K562 (cell line): ENCODE measurements around the gene FAM50B. TPM values are rescaled to one million over a fixed set of nuclear protein-coding genes. Genes with fewer than 3 reads are reported as not detected.

Experiments
- ATAC-seq: fragments of 200-7000 bp; cut with Tn5 transposase; 3 replicates; pipeline ENCODE4 v1.9.1; 2020; ENCODE audit warnings: moderate library complexity
- BruUV-seq: library from RNA; stranded (reverse); fragments of 400-500 nt; replicated peaks from 2 replicates; lab custom pipeline; 2021; lab: Mats Ljungman, UMichigan
- CTCF ChIA-PET: fragments of 300-600 bp; formaldehyde crosslinking; extraction: SDS; loops from one replicate; lab custom pipeline; 2021; ENCODE audit warnings: low intra/inter-chr PET ratio; lab: Yijun Ruan, JAX
- POLR2A ChIA-PET: fragments of 300-600, 350-650 bp; sonication (Branson Sonifier 250); formaldehyde crosslinking; extraction: SDS; loops from one replicate; lab custom pipeline; 2021; ENCODE audit warnings: antibody characterized with exemption, inconsistent platforms; lab: Yijun Ruan, JAX
- DNase-seq, 4 experiments: peaks; one replicate each; pipeline versions ENCODE4 v3.0.0 to v3.0.0-alpha.2; 2011 to 2018; ENCODE audit warnings: low spot score in 3 of 4, mixed read lengths in 3 of 4; ENCODE audit errors: extremely low read depth in 1 of 4
- FAIRE-seq: peaks from 2 replicates; lab custom pipeline; 2011; peaks lifted over from hg19 to GRCh38; lab: Jason Lieb, UNC
- H2AFZ ChIP-seq: 2 replicates; pipeline ENCODE4 v1.6.0; 2011; ENCODE audit warnings: low read depth, low read length, control low read depth, inconsistent platforms
- H3K27ac ChIP-seq: fragments of 200-600 bp; 3 replicates; pipeline ENCODE4 v1.8.0; 2011; ENCODE audit warnings: low read depth, mild to moderate bottlenecking, control low read depth, inconsistent platforms, low read length, moderate library complexity, mixed read lengths; ENCODE audit errors: extremely low read depth
- H3K27me3 ChIP-seq, 2 experiments: fragments of 300-600 bp in 1 of 2; 2 replicates in 1 of 2; 3 replicates in 1 of 2; pipeline versions ENCODE4 v1.6.0 to v1.8.0; 2011; ENCODE audit warnings: inconsistent platforms in 2 of 2, low read length in 2 of 2, mild to moderate bottlenecking in 1 of 2, mixed read lengths in 1 of 2, moderate library complexity in 1 of 2; ENCODE audit not compliant: control insufficient read depth in 2 of 2, insufficient read depth in 2 of 2
- H3K36me3 ChIP-seq: fragments of 300-600 bp; 3 replicates; pipeline ENCODE4 v1.8.0; 2011; ENCODE audit warnings: mild to moderate bottlenecking, low read length, inconsistent platforms; ENCODE audit not compliant: control insufficient read depth, insufficient read depth
- H3K4me1 ChIP-seq, 2 experiments: fragments of 200-600 bp in 1 of 2; replicated peaks in 1 of 2; 2 replicates in 1 of 2; 3 replicates in 1 of 2; pipeline versions ENCODE4 v1.5.1 to v1.8.0; 2011; ENCODE audit warnings: inconsistent platforms in 2 of 2, low read length in 2 of 2, mild to moderate bottlenecking in 1 of 2, mixed read lengths in 1 of 2, moderate library complexity in 1 of 2; ENCODE audit not compliant: control insufficient read depth in 2 of 2, insufficient read depth in 2 of 2
- H3K4me2 ChIP-seq: 2 replicates; pipeline ENCODE4 v1.6.1; 2011; ENCODE audit warnings: low read length, control low read depth, inconsistent platforms, mixed read lengths; ENCODE audit not compliant: insufficient read depth
- H3K4me3 ChIP-seq: fragments of 200-600 bp; sonication (generic), shearing (Covaris generic); 2 replicates; pipeline ENCODE4 v1.5.1; 2016; ENCODE audit warnings: control low read depth, inconsistent platforms
- H3K79me2 ChIP-seq: fragments of 200-600 bp; 3 replicates; pipeline ENCODE4 v1.8.0; 2011; ENCODE audit warnings: low read length, inconsistent platforms; ENCODE audit not compliant: control insufficient read depth, insufficient read depth
- H3K9ac ChIP-seq, 2 experiments: 2 replicates each; pipeline versions ENCODE4 v1.6.0 to v1.6.1; 2011; ENCODE audit warnings: low read depth in 2 of 2, low read length in 2 of 2, control low read depth in 1 of 2, inconsistent platforms in 1 of 2, mild to moderate bottlenecking in 1 of 2, mixed read lengths in 1 of 2; ENCODE audit not compliant: insufficient read depth in 1 of 2
- H3K9me1 ChIP-seq: one replicate; pipeline ENCODE4 v1.6.0; 2011; ENCODE audit warnings: inconsistent platforms, mild to moderate bottlenecking, low read length, moderate library complexity; ENCODE audit not compliant: control insufficient read depth, insufficient read depth
- H3K9me3 ChIP-seq: replicated peaks from 2 replicates; pipeline ENCODE4 v1.5.1; 2011; ENCODE audit warnings: low read depth, low read length, inconsistent platforms; ENCODE audit not compliant: control insufficient read depth, insufficient read depth
- H4K20me1 ChIP-seq: replicated peaks from 2 replicates; pipeline ENCODE4 v1.6.1; 2011; ENCODE audit warnings: low read length, inconsistent platforms, mixed read lengths; ENCODE audit not compliant: control insufficient read depth, insufficient read depth
- ATF6 ChIP-seq: sonication (generic); formaldehyde crosslinking; IDR thresholded peaks from 2 replicates; pipeline ENCODE4 v1.4.0; 2020; ENCODE audit warnings: mild to moderate bottlenecking, missing genetic modification reagents
- C11orf30 ChIP-seq: fragments of 450-650 bp; IDR thresholded peaks from 2 replicates; pipeline ENCODE4 v1.6.1; 2016; ENCODE audit warnings: low read depth, mild to moderate bottlenecking
- CBX5 ChIP-seq: IDR thresholded peaks from 2 replicates; pipeline ENCODE4 v1.6.1; 2014; ENCODE audit warnings: low read depth, borderline replicate concordance
- CREB5 ChIP-seq: fragments of 250-450 bp; sonication (Bioruptor Pico); IDR thresholded peaks from 2 replicates; pipeline ENCODE4 v1.5.0; 2020; ENCODE audit warnings: mild to moderate bottlenecking
- FOXK2 ChIP-seq, 2 experiments: fragments of 450-650 bp; IDR thresholded peaks in 1 of 2; conservative IDR thresholded peaks in 1 of 2; 2 replicates each; pipeline ENCODE4 v1.6.1; 2016; ENCODE audit warnings: low read depth in 2 of 2, mild to moderate bottlenecking in 1 of 2
- HMGXB4 ChIP-seq: sonication (generic); formaldehyde crosslinking; IDR thresholded peaks from 2 replicates; pipeline ENCODE4 v1.8.1; 2023; ENCODE audit warnings: mild to moderate bottlenecking, missing genetic modification reagents
- ID3 ChIP-seq, 2 experiments: fragments of 250-450 bp in 1 of 2; fragments of 450-650 bp in 1 of 2; sonication (Bioruptor Pico) in 1 of 2; IDR thresholded peaks; 2 replicates each; pipeline versions ENCODE4 v1.6.1 to v1.8.0; 2016 to 2021; ENCODE audit warnings: mild to moderate bottlenecking in 2 of 2, moderate library complexity in 2 of 2, missing compliant biosample characterization in 1 of 2, missing genetic modification characterization in 1 of 2
- POLR3A ChIP-seq: IDR thresholded peaks from 2 replicates; pipeline ENCODE4 v1.6.1; 2011; ENCODE audit warnings: borderline replicate concordance, mild to moderate bottlenecking, moderate library complexity; ENCODE audit not compliant: insufficient read length, insufficient read depth; ENCODE audit errors: extremely low read depth
- SOX6 ChIP-seq: fragments of 450-650 bp; IDR thresholded peaks from 2 replicates; pipeline ENCODE4 v1.6.1; 2014; ENCODE audit warnings: mild to moderate bottlenecking
- YY1 ChIP-seq, 3 experiments: IDR thresholded peaks; 2 replicates each; pipeline ENCODE4 v1.6.1; 2011; ENCODE audit warnings: low read length in 2 of 3, mild to moderate bottlenecking in 2 of 3, moderate library complexity in 2 of 3, borderline replicate concordance in 1 of 3, control low read depth in 1 of 3, low read depth in 1 of 3; ENCODE audit not compliant: insufficient read depth in 3 of 3, insufficient replicate concordance in 2 of 3, control insufficient read depth in 1 of 3, insufficient read length in 1 of 3; ENCODE audit errors: extremely low read depth in 1 of 3
- ZNF311 ChIP-seq: fragments of 250-450 bp; sonication (Bioruptor Pico); IDR thresholded peaks from 2 replicates; pipeline ENCODE4 v1.4.0; 2020; ENCODE audit warnings: mild to moderate bottlenecking, moderate library complexity
- ZNF512 ChIP-seq: IDR thresholded peaks from 2 replicates; pipeline ENCODE4 v1.6.1; 2016; ENCODE audit warnings: missing genetic modification characterization, missing compliant biosample characterization
- ZNF551 ChIP-seq: fragments of 250-450 bp; sonication (Bioruptor Pico); IDR thresholded peaks from 2 replicates; pipeline ENCODE4 v1.5.0; 2021; ENCODE audit warnings: mild to moderate bottlenecking, moderate library complexity
- ZNF668 ChIP-seq: fragments of 250-450 bp; sonication (Bioruptor Pico); IDR thresholded peaks from 2 replicates; pipeline ENCODE4 v1.8.0; 2022; ENCODE audit warnings: mild to moderate bottlenecking, inconsistent platforms
- WGBS: fragments of 100-300 bp; shearing (Covaris generic); methylation state at CpG from one replicate; pipeline ENCODE4 v1.1.6; 2016; ENCODE audit warnings: low coverage, mixed read lengths; ENCODE audit not compliant: insufficient coverage; ENCODE audit errors: missing lambda C conversion rate; 5-methylcytosine and 5-hydroxymethylcytosine counted together
- in situ Hi-C: fragments of 300-500 bp; cut with MboI; formaldehyde crosslinking; loops from 4 replicates; pipeline ENCODE4 v1.15.0; 2018; ENCODE audit warnings: inconsistent platforms, mixed read lengths
- intact Hi-C: fragments of 100-400 bp; cut with micrococcal nuclease; formaldehyde crosslinking; loops from 2 replicates; pipeline ENCODE4 v1.14.2; 2022
- polyA plus RNA-seq, 8 experiments: library from polyadenylated mRNA; depleted of rRNA in 4 of 8; stranded (reverse) in 5 of 8; unstranded in 3 of 8; fragments of >200 nt; fragmentation: Nextera tagmentation in 2 of 8; fragmentation: Illumina TruSeq in 1 of 8; extraction: Ambion mirVana in 2 of 8; extraction: Trizol in 1 of 8; gene quantifications; 2 replicates each; pipeline versions ENCODE4 v1.2.1 to v1.2.3, GENCODE V29; 2011 to 2014; ENCODE audit warnings: inconsistent platforms in 1 of 8, missing spikeins in 1 of 8
- total RNA-seq, 7 experiments: library from RNA; depleted of rRNA in 6 of 7; stranded (reverse); fragments of >200 nt in 6 of 7; fragmentation: Illumina TruSeq in 2 of 7; extraction: Trizol in 2 of 7; gene quantifications; 2 replicates each; pipeline versions ENCODE4 v1.2.1 to v1.2.3, GENCODE V29; 2011 to 2021; ENCODE audit warnings: low replicate concordance in 1 of 7

Gene FAM50B
- total and polyA plus RNA-seq, 9 of the 15 experiments (the other 6 are each of a cell fraction or from before 2014, with no cell fraction given): 0.09 to 0.16 (median 0.13) TPM; not detected in 6

GRCh38 chr6:3852391-3852790 is 3.2 kb downstream of the FAM50B start:
- no peak for FAIRE-seq
- TF ChIP-seq FOXK2 (conservative IDR thresholded peaks at IDR 0.05 in 1 of 2, IDR thresholded peaks at IDR 0.05 in 1 of 2; ENCODE audit: low read depth in 2 of 2) (no peak), C11orf30 (no peak), SOX6 (no peak), YY1 (IDR thresholded peaks at IDR 0.05; ENCODE audit: borderline replicate concordance in 1 of 3, control insufficient read depth in 1 of 3, extremely low read depth in 1 of 3, insufficient read depth in 3 of 3, insufficient read length in 1 of 3, insufficient replicate concordance in 2 of 3, low read depth in 1 of 3, low read length in 2 of 3) (no peak), ZNF551 (CRISPR knock-in tag) (no peak), HMGXB4 (no peak), ID3 (CRISPR knock-in tag; IDR thresholded peaks at IDR 0.05) (no peak), ID3 (tag; IDR thresholded peaks at IDR 0.05) (no peak), ZNF512 (tag) (no peak), CBX5 (no peak), ZNF668 (no peak), ZNF311 (CRISPR knock-in tag) (no peak), POLR3A (no peak), CREB5 (CRISPR knock-in tag) (no peak), ATF6 (CRISPR knock-in tag) (no peak)

More at GRCh38 chr6:3852391-3852790, 3.2 kb downstream of the FAM50B start:
- in situ Hi-C loops (no loop called here), intact Hi-C loops (no loop called here)
- Histone ChIP-seq H2AFZ (no peak overlapping the region), H4K20me1 (no peaks in the 10 kb centered on the region), H3K9me1 (no peaks in the 10 kb centered on the region), H3K9ac (no peak overlapping the region), H3K79me2 (no peaks in the 10 kb centered on the region), H3K4me3 (no peak overlapping the region), H3K4me2 (no peak overlapping the region), H3K36me3 (no peaks in the 10 kb centered on the region), H3K4me1 (peaks cover 0 to 13% of the 10 kb centered on the region in 2 experiments; a peak in 1 of 5 replicates), H3K27ac (no peak overlapping the region), H3K27me3 (peaks cover 11 to 16% of the 10 kb centered on the region in 2 experiments; a peak in 2 of 5 replicates), H3K9me3 (no peaks in the 10 kb centered on the region)
- no peak for DNase-seq
- WGBS: 0% methylated on average over 5 of the region's 5 CpGs
- BruUV-seq: no TSS peak
- ChIA-PET POLR2A (interaction anchor here (0.6 to 2.0 kb wide), 3 partner anchors 10 to 693 kb away, joined by 3 to 6 read pairs (median 4); no protein-coding TSS in a partner anchor), CTCF (no interaction called here)
- ATAC-seq: no peak
